HCT116 (cell line): Measurements from ENCODE around the gene CD63.

ENCODE experiments used
- CEBPB ChIP-seq: IDR thresholded peaks from 2 replicates; pipeline ENCODE4 v1.6.1; 2012; ENCODE audit warnings: low read depth
- JUND ChIP-seq: IDR thresholded peaks from 2 replicates; pipeline ENCODE4 v1.6.1; 2012
- POLR2A ChIP-seq: IDR thresholded peaks from 2 replicates; pipeline ENCODE4 v1.7.0; 2011; ENCODE audit warnings: borderline replicate concordance; ENCODE audit not compliant: insufficient read depth, insufficient read length; ENCODE audit errors: extremely low read depth
- POLR2AphosphoS5 ChIP-seq: IDR thresholded peaks from 2 replicates; pipeline ENCODE4 v1.6.1; 2011; ENCODE audit warnings: mild to moderate bottlenecking, low read depth, low read length, moderate library complexity
- RAD21 ChIP-seq: IDR thresholded peaks from 2 replicates; pipeline ENCODE4 v1.6.1; 2012; ENCODE audit warnings: low read depth, mild to moderate bottlenecking
- SP1 ChIP-seq: IDR thresholded peaks from 2 replicates; pipeline ENCODE4 v1.6.1; 2012; ENCODE audit warnings: low read depth
- YY1 ChIP-seq: IDR thresholded peaks from 2 replicates; pipeline ENCODE4 v1.6.1; 2011; ENCODE audit warnings: low read length, low read depth, moderate library complexity, mild to moderate bottlenecking; ENCODE audit not compliant: insufficient replicate concordance; ENCODE audit errors: extremely low read depth
- ZBTB33 ChIP-seq: IDR thresholded peaks from 2 replicates; pipeline ENCODE4 v1.6.1; 2011; ENCODE audit warnings: mild to moderate bottlenecking, low read length, moderate library complexity; ENCODE audit not compliant: insufficient replicate concordance; ENCODE audit errors: extremely low read depth
- TF ChIP-seq, protein P1 (sequence below), 3 experiments: fragments of 200-600 bp in 1 of 3; sonication (generic) in 1 of 3; IDR thresholded peaks in 2 of 3; conservative IDR thresholded peaks in 1 of 3; 2 replicates each; pipeline ENCODE4 v1.5.1; 2012 to 2017; ENCODE audit warnings: low read depth in 2 of 3, low read length in 2 of 3, antibody characterized with exemption in 1 of 3, borderline replicate concordance in 1 of 3, control low read depth in 1 of 3, mild to moderate bottlenecking in 1 of 3, mixed read lengths in 1 of 3, mixed run types in 1 of 3, moderate library complexity in 1 of 3; ENCODE audit not compliant: insufficient read depth in 1 of 3
- TF ChIP-seq, protein P2 (sequence below): IDR thresholded peaks from 2 replicates; pipeline ENCODE4 v1.6.1; 2012; ENCODE audit warnings: low read depth

GRCh38 chr12:55696796-55697462 is 31.9 kb downstream of the CD63 start:
- no peak for TF ChIP-seq ZBTB33
- TF ChIP-seq POLR2AphosphoS5, result no peak
- TF ChIP-seq, protein P1, sequence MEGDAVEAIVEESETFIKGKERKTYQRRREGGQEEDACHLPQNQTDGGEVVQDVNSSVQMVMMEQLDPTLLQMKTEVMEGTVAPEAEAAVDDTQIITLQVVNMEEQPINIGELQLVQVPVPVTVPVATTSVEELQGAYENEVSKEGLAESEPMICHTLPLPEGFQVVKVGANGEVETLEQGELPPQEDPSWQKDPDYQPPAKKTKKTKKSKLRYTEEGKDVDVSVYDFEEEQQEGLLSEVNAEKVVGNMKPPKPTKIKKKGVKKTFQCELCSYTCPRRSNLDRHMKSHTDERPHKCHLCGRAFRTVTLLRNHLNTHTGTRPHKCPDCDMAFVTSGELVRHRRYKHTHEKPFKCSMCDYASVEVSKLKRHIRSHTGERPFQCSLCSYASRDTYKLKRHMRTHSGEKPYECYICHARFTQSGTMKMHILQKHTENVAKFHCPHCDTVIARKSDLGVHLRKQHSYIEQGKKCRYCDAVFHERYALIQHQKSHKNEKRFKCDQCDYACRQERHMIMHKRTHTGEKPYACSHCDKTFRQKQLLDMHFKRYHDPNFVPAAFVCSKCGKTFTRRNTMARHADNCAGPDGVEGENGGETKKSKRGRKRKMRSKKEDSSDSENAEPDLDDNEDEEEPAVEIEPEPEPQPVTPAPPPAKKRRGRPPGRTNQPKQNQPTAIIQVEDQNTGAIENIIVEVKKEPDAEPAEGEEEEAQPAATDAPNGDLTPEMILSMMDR (IDR thresholded peaks at IDR 0.05 in 2 of 3, conservative IDR thresholded peaks at IDR 0.05 in 1 of 3; ENCODE audit: borderline replicate concordance in 1 of 3, insufficient read depth in 1 of 3, low read depth in 2 of 3, low read length in 2 of 3), result no peak
- TF ChIP-seq YY1, result no peak
- TF ChIP-seq, protein P2, sequence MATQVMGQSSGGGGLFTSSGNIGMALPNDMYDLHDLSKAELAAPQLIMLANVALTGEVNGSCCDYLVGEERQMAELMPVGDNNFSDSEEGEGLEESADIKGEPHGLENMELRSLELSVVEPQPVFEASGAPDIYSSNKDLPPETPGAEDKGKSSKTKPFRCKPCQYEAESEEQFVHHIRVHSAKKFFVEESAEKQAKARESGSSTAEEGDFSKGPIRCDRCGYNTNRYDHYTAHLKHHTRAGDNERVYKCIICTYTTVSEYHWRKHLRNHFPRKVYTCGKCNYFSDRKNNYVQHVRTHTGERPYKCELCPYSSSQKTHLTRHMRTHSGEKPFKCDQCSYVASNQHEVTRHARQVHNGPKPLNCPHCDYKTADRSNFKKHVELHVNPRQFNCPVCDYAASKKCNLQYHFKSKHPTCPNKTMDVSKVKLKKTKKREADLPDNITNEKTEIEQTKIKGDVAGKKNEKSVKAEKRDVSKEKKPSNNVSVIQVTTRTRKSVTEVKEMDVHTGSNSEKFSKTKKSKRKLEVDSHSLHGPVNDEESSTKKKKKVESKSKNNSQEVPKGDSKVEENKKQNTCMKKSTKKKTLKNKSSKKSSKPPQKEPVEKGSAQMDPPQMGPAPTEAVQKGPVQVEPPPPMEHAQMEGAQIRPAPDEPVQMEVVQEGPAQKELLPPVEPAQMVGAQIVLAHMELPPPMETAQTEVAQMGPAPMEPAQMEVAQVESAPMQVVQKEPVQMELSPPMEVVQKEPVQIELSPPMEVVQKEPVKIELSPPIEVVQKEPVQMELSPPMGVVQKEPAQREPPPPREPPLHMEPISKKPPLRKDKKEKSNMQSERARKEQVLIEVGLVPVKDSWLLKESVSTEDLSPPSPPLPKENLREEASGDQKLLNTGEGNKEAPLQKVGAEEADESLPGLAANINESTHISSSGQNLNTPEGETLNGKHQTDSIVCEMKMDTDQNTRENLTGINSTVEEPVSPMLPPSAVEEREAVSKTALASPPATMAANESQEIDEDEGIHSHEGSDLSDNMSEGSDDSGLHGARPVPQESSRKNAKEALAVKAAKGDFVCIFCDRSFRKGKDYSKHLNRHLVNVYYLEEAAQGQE, result no peak
- TF ChIP-seq SP1, result no peak
- no peak for TF ChIP-seq CEBPB
- TF ChIP-seq POLR2A, result no peak
- no peak for TF ChIP-seq RAD21
- TF ChIP-seq JUND, result no peak
